GM12878 (cell line): ENCODE measurements around the gene BORCS5. TPM values are rescaled to one million over a fixed set of nuclear protein-coding genes. Genes with fewer than 3 reads are reported as not detected.

Experiments
- ATAC-seq: fragments of 200-7000 bp; cut with Tn5 transposase; 3 replicates; pipeline ENCODE4 v1.9.1; 2020; ENCODE audit warnings: mild to moderate bottlenecking, moderate library complexity
- BruUV-seq: library from RNA; stranded (reverse); fragments of 400-500 nt; replicated peaks from 2 replicates; lab custom pipeline; 2021; lab: Mats Ljungman, UMichigan
- CTCF ChIA-PET: fragments of 300-600 bp; sonication (Branson Sonifier 250); formaldehyde crosslinking; extraction: SDS; loops from one replicate; lab custom pipeline; 2021; ENCODE audit warnings: inconsistent platforms; lab: Yijun Ruan, JAX
- POLR2A ChIA-PET: fragments of 350-600 bp; formaldehyde crosslinking; extraction: SDS; loops from one replicate; lab custom pipeline; 2021; ENCODE audit warnings: inconsistent platforms; lab: Charles Lee
- RAD21 ChIA-PET: fragments of 300-600 bp; sonication (Branson Sonifier 250); formaldehyde crosslinking; loops from one replicate; lab custom pipeline; 2023; ENCODE audit warnings: antibody characterized with exemption; ENCODE audit not compliant: unreplicated experiment; lab: Charles Lee
- SMC1A ChIA-PET: fragments of 300-600 bp; sonication (Branson Sonifier 250); formaldehyde crosslinking; loops from one replicate; lab custom pipeline; 2023; ENCODE audit not compliant: unreplicated experiment, uncharacterized antibody; lab: Charles Lee
- DNase-seq: peaks from one replicate; pipeline ENCODE4 v3.0.0-alpha.2; 2011; ENCODE audit warnings: low read depth, low spot score
- FAIRE-seq: peaks from 3 replicates; lab custom pipeline; 2011; peaks lifted over from hg19 to GRCh38; lab: Jason Lieb, UNC
- H2AFZ ChIP-seq: 2 replicates; pipeline ENCODE4 v1.6.0; 2011; ENCODE audit warnings: low read depth, low read length, control low read depth; ENCODE audit not compliant: control insufficient read depth
- H3K27ac ChIP-seq: 2 replicates; pipeline ENCODE4 v1.5.1; 2011; ENCODE audit warnings: control low read depth; ENCODE audit not compliant: control insufficient read depth, insufficient read depth
- H3K27me3 ChIP-seq, 2 experiments: replicated peaks in 1 of 2; 2 replicates each; pipeline versions ENCODE4 v1.6.0 to v1.6.1; 2011; ENCODE audit warnings: low read length in 1 of 2; ENCODE audit not compliant: control insufficient read depth in 2 of 2, insufficient read depth in 2 of 2
- H3K36me3 ChIP-seq, 2 experiments: 2 replicates each; pipeline ENCODE4 v1.5.1; 2011; ENCODE audit warnings: low read length in 1 of 2; ENCODE audit not compliant: control insufficient read depth in 2 of 2, insufficient read depth in 2 of 2
- H3K4me1 ChIP-seq: 2 replicates; pipeline ENCODE4 v1.6.1; 2011; ENCODE audit warnings: mild to moderate bottlenecking, low read length, moderate library complexity, mixed read lengths; ENCODE audit not compliant: control insufficient read depth, insufficient read depth
- H3K4me2 ChIP-seq: 2 replicates; pipeline ENCODE4 v1.6.0; 2011; ENCODE audit warnings: control low read depth; ENCODE audit not compliant: control insufficient read depth, insufficient read depth
- H3K4me3 ChIP-seq: fragments of 200-600 bp; sonication (generic); 2 replicates; pipeline ENCODE4 v1.5.1; 2016
- H3K79me2 ChIP-seq: 2 replicates; pipeline ENCODE4 v1.6.0; 2011; ENCODE audit warnings: low read length; ENCODE audit not compliant: control insufficient read depth, insufficient read depth
- H3K9ac ChIP-seq: 2 replicates; pipeline ENCODE4 v1.8.0; 2011; ENCODE audit warnings: low read length, control low read depth, mixed read lengths; ENCODE audit not compliant: control insufficient read depth, insufficient read depth
- H3K9me3 ChIP-seq: replicated peaks from 3 replicates; pipeline ENCODE4 v1.5.1; 2011; ENCODE audit warnings: mild to moderate bottlenecking, low read length; ENCODE audit not compliant: control insufficient read depth, insufficient read depth
- H4K20me1 ChIP-seq: 2 replicates; pipeline ENCODE4 v1.6.0; 2011; ENCODE audit not compliant: control insufficient read depth, insufficient read depth
- JUND ChIP-seq: IDR thresholded peaks from 2 replicates; pipeline ENCODE4 v1.6.1; 2012; ENCODE audit warnings: low read depth, mild to moderate bottlenecking, low read length, improper control_type of control experiment, moderate library complexity
- RELA ChIP-seq: fragments of 450-650 bp; IDR thresholded peaks from 2 replicates; pipeline ENCODE4 v1.8.0; 2014; ENCODE audit warnings: borderline replicate concordance; ENCODE audit not compliant: partially characterized antibody
- RUNX3 ChIP-seq: IDR thresholded peaks from 2 replicates; pipeline ENCODE4 v1.6.1; 2012; ENCODE audit warnings: low read length, inconsistent platforms
- WGBS: methylation state at CpG from one replicate; pipeline ENCODE4 v1.1.6; 2016; ENCODE audit warnings: low lambda C conversion rate; ENCODE audit not compliant: insufficient replicate concordance, insufficient coverage; ENCODE audit errors: missing lambda C conversion rate; 5-methylcytosine and 5-hydroxymethylcytosine counted together
- in situ Hi-C: fragments of 300-500 bp; cut with MboI; formaldehyde crosslinking; loops from 9 replicates; pipeline ENCODE4 v1.14.3; 2018; ENCODE audit warnings: mixed read lengths
- intact Hi-C: fragments of 100-400 bp; cut with micrococcal nuclease; formaldehyde crosslinking; loops from one replicate; pipeline ENCODE4 v1.14.2; 2022; ENCODE audit not compliant: unreplicated experiment
- polyA plus RNA-seq, 11 experiments: library from polyadenylated mRNA; depleted of rRNA in 4 of 11; unstranded in 6 of 11; stranded (reverse) in 5 of 11; fragments of >200 nt; fragmentation: Nextera tagmentation in 4 of 11; fragmentation: Illumina TruSeq in 1 of 11; extraction: Ambion mirVana in 4 of 11; extraction: Trizol in 1 of 11; gene quantifications; 1 replicate in 1 of 11; 2 replicates in 10 of 11; pipeline versions ENCODE4 v1.2.1 to v1.2.3, GENCODE V29; 2011 to 2016; ENCODE audit warnings: inconsistent platforms in 2 of 11, missing spikeins in 2 of 11, low read depth in 1 of 11
- total RNA-seq, 4 experiments: library from RNA; depleted of rRNA in 3 of 4; stranded (reverse); fragments of >200 nt in 3 of 4; fragmentation: Illumina TruSeq in 1 of 4; extraction: Trizol in 1 of 4; gene quantifications; 2 replicates each; pipeline versions ENCODE4 v1.2.1 to v1.2.3, GENCODE V29; 2013 to 2021
- TF ChIP-seq, protein P1 (sequence below): fragments of 450-650 bp; IDR thresholded peaks from 2 replicates; pipeline ENCODE4 v1.6.1; 2017; ENCODE audit warnings: mild to moderate bottlenecking, moderate library complexity

The BORCS5 gene
- total and polyA plus RNA-seq, 10 of the 15 experiments (the other 5 are each of a cell fraction or from before 2014, with no cell fraction given): 1.4 to 39.7 (median 16.1) TPM

DNA sequence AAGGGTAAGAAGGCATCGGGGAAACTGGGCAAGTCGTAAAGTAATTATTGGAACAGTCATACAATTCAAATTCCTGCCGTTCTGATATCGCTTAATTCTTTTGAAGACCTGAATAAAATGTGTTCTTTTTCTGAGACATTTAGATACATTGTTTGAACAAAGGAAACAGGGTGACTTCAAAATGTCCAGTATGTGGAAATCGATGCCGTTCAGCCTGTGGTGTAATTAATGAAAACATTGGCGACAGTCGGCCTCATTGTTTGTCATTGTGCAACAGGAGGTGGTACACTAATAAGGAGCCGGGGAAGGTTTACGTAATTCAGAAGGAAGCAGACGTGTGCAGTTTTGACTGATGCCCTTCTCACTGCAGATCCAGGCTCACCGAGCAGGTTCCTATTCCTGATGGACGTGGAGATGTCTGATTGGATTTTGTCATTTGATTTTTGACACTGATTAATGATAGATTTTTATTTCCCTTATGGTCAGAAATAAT is 92.7 kb downstream of the BORCS5 start (continued):
- TF ChIP-seq, protein P1, sequence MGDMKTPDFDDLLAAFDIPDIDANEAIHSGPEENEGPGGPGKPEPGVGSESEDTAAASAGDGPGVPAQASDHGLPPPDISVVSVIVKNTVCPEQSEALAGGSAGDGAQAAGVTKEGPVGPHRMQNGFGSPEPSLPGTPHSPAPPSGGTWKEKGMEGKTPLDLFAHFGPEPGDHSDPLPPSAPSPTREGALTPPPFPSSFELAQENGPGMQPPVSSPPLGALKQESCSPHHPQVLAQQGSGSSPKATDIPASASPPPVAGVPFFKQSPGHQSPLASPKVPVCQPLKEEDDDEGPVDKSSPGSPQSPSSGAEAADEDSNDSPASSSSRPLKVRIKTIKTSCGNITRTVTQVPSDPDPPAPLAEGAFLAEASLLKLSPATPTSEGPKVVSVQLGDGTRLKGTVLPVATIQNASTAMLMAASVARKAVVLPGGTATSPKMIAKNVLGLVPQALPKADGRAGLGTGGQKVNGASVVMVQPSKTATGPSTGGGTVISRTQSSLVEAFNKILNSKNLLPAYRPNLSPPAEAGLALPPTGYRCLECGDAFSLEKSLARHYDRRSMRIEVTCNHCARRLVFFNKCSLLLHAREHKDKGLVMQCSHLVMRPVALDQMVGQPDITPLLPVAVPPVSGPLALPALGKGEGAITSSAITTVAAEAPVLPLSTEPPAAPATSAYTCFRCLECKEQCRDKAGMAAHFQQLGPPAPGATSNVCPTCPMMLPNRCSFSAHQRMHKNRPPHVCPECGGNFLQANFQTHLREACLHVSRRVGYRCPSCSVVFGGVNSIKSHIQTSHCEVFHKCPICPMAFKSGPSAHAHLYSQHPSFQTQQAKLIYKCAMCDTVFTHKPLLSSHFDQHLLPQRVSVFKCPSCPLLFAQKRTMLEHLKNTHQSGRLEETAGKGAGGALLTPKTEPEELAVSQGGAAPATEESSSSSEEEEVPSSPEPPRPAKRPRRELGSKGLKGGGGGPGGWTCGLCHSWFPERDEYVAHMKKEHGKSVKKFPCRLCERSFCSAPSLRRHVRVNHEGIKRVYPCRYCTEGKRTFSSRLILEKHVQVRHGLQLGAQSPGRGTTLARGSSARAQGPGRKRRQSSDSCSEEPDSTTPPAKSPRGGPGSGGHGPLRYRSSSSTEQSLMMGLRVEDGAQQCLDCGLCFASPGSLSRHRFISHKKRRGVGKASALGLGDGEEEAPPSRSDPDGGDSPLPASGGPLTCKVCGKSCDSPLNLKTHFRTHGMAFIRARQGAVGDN: no peak
- TF ChIP-seq RELA (no peak), JUND (no peak)

DNA sequence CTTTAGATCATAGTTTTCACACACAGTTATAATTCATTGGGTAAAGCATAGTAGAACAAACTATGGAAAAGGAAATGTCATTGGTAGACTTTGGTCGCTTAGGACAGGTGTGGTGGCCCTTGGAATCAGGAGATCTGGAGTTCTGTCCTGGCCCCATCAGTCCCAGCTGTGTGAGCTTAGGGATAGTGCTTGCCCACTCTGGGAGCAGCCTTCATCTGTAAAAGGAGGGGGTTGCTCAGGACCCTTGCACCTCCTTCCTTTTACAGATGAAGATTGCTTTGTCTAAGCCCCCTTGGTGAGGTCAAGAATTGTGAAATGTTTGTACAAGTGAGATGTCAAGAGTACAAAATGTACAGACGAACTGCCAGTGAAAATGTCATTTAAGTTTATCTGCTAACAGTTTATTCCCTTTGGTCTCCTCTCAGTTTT is 93.2 kb downstream of the BORCS5 start:
- SMC1A ChIA-PET: interaction anchor here (0.9 kb wide), 1 partner anchor 15 kb away, joined by 3 read pairs; no protein-coding TSS in a partner anchor
- ATAC-seq: no peak

More for the DNA sequence above, 93.2 kb downstream of the BORCS5 start:
- no peak overlapping the region for H3K4me2 ChIP-seq
- H3K9me3 ChIP-seq: no peaks in the 10 kb centered on the region
- H3K36me3 ChIP-seq: no peaks in the 10 kb centered on the region
- intact Hi-C loops: no loop called here
- no peaks in the 10 kb centered on the region for H4K20me1 ChIP-seq
- no peak for TF ChIP-seq RUNX3
- no TSS peak for BruUV-seq
- no peak overlapping the region for H3K27ac ChIP-seq
- RAD21 ChIA-PET: no interaction called here
- POLR2A ChIA-PET: interaction anchor here (1.1 to 1.2 kb wide), 2 partner anchors 9 to 14 kb away, joined by 3 read pairs; no protein-coding TSS in a partner anchor
- H3K9ac ChIP-seq: no peak overlapping the region
- FAIRE-seq (no peak), DNase-seq (no peak)
- no peaks in the 10 kb centered on the region for H3K27me3 ChIP-seq
- no peaks in the 10 kb centered on the region for H3K79me2 ChIP-seq
- in situ Hi-C loops: no loop called here
- no peak overlapping the region for H3K4me3 ChIP-seq
- H2AFZ ChIP-seq: no peak overlapping the region
- CTCF ChIA-PET: interaction anchor here (0.6 kb wide), 1 partner anchor 19 kb away, joined by 3 read pairs; no protein-coding TSS in a partner anchor
- 63% methylated on average over 2 of the region's 2 CpGs for WGBS
- no peaks in the 10 kb centered on the region for H3K4me1 ChIP-seq
